ENCODE results near the gene PSD4.
A peak's percentile ranks its signal among the peaks of the same experiment; 100 is the strongest.

PSD4 gene

DNA sequence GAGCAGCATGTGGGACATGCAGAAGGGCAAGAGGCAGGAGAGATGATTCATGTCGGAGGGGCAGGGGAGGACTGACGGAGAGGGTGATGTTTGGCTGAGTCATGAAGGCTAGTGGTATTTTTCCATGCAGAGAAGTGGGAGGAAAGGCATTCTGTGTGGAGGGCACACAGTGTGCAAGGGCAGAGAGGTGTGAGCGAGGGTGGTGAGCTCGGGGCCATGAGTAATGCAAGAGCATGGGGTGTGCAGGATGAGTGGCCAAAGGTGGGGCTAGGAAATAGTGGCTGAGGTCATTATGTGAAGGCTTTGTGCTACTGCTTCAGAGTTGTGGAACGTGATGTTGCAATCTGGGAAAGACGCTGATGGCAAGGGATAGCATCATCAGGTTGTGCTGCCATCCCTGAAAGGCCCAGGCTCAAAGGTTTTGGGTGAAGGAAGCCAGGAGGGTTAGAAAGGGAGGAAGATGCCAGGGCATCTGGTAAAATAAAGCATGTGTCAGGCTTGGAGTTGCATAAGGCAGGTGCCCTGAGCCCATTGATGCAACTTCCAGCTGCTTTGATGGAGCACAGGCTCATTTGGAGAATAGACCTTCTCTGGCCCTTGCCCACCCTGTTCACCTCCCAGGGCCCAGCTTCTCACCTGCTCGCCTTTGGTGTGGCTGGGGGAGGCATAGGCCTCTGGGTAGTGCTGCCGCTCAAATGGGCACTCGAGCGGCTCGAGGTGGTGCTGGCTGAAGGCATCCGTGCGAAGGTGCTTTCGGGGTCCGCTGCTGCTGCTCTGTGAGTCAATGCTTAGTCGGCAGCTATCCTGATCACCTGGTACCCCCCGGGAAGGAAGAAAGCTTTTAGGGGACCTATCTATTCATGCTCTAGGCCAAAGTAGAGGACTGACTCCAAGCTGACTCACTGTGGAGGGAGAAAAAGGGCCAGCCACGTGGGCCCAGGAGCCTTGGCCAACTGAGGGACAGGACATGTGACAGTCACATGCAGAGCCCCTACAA, 67.4 kb downstream of the PSD4 start:
- peak; percentile 98 for DNase-seq (ENCODE audit: low read depth)
- TF ChIP-seq, protein P1, sequence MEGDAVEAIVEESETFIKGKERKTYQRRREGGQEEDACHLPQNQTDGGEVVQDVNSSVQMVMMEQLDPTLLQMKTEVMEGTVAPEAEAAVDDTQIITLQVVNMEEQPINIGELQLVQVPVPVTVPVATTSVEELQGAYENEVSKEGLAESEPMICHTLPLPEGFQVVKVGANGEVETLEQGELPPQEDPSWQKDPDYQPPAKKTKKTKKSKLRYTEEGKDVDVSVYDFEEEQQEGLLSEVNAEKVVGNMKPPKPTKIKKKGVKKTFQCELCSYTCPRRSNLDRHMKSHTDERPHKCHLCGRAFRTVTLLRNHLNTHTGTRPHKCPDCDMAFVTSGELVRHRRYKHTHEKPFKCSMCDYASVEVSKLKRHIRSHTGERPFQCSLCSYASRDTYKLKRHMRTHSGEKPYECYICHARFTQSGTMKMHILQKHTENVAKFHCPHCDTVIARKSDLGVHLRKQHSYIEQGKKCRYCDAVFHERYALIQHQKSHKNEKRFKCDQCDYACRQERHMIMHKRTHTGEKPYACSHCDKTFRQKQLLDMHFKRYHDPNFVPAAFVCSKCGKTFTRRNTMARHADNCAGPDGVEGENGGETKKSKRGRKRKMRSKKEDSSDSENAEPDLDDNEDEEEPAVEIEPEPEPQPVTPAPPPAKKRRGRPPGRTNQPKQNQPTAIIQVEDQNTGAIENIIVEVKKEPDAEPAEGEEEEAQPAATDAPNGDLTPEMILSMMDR (IDR thresholded peaks at IDR 0.05; ENCODE audit: low read length, missing control alignments), result no peak

DNA sequence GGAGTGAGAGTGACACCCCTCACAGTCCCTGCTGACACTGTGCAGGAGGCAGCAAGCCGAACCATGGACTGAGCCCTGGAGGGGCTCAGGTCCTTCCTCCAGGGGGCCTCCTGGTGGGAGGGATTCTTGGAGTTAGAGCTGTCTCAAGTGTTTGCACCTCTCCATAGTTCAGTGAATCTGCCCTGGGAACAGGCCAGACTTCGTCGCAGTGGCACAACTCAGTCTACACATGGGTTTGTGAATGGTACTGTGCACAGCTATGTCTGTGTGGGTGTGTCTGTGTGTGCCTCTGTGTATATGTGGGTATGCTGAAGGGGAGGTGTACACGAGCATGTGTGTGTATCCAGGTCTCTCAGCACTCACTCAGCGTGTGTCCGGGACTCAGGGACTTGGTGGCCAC, 68.6 kb downstream of the PSD4 start:
- H3K4me3 ChIP-seq (replicated peaks; ENCODE audit: low read depth, low read length), result no peak overlapping the region
- TF ChIP-seq, protein P1 (IDR thresholded peaks at IDR 0.05; ENCODE audit: low read length, missing control alignments), result no peak
- no peak for DNase-seq (ENCODE audit: low read depth)

More for the DNA sequence above, 67.4 kb downstream of the PSD4 start:
- no peak overlapping the region for H3K4me3 ChIP-seq (replicated peaks; ENCODE audit: low read depth, low read length)

DNA sequence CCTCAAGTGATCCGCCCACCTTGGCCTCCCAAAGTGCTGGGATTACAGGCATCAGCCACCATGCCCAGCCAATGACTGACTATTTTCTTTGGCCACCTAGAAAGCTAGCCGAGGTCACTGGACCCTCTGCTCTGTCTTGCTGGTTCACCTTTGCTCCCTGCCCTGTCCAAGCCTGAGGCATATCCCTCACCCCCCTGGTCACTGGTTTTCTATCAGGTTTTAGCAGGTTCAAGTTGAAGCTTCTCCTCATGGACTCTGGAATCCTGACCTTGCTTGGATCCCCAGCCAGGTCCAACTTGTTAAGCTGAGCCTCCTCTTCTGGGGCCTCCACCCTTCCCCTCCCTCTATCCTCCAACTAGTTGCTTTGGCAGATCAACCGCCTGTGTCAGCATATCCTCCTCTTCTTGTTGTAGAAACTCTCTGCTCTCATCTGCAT, 71.5 kb downstream of the PSD4 start:
- TF ChIP-seq, protein P1 (IDR thresholded peaks at IDR 0.05; ENCODE audit: low read length, missing control alignments), result no peak
- H3K4me3 ChIP-seq (replicated peaks; ENCODE audit: low read depth, low read length), result no peak overlapping the region
- DNase-seq (ENCODE audit: low read depth), result no peak

DNA sequence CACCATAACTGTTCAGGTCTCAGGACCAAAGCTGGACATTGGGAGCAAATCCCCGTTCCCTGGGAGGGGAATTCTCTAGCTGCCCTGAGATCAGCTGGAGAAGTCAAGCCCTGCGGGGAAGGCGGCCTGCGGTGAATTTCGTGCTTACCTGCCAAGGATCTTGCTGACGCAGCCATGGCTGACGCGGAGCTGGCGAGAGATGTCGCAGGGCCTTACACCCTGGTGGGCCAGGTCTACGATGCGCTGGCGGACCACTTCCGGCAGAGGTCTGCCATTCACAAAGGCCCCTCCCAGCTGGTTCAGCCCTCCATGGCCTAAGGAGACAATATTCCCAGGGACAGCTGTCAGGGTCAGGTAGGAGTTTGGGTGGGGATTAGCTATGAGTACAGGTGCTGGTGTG, 72.8 kb downstream of the PSD4 start:
- TF ChIP-seq, protein P1 (IDR thresholded peaks at IDR 0.05; ENCODE audit: low read length, missing control alignments), result no peak
- no peak for DNase-seq (ENCODE audit: low read depth)
- H3K4me3 ChIP-seq (replicated peaks; ENCODE audit: low read depth, low read length), result no peak overlapping the region

DNA sequence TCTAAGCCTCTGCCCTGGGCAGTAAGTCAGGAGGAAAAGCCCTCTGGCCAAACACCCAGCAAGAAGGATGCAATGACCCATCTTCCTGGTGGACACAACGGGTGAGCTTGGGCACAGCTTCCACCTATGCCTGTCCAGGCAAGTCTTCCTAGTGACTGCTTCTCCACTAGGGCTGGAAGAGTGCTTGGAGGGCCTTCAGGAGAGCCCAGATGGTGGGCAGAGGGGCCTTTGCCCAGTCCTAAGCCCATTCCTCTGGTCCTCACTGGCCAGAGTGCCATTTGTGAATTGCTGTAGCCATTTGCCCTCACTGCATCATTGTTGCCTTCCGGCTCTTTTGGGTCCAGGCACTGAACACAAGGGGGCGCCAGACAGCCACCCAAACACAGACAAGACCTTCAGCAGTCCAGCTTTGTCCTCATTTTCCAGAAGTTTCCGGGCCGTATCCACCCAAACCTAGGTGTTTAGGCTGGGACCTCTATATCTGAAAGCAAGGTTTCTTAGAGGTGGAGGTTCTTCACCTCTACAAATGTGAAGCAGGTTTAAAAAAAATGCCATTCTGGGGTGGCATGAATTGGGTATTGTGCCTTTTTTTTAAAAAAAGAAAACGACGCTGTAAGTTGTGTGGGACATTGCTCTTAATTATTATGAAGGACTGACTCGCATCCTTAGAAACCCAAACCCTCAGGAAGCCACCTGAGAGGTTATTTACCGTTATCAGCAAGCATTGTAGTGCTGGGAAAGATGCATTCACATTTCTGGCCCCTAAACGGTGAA, 75.4 kb downstream of the PSD4 start:
- peak; percentile 83 for DNase-seq (ENCODE audit: low read depth)
- H3K4me3 ChIP-seq (replicated peaks; ENCODE audit: low read depth, low read length), result no peak overlapping the region
- TF ChIP-seq, protein P1 (IDR thresholded peaks at IDR 0.05; ENCODE audit: low read length, missing control alignments), result peak; percentile 94

DNA sequence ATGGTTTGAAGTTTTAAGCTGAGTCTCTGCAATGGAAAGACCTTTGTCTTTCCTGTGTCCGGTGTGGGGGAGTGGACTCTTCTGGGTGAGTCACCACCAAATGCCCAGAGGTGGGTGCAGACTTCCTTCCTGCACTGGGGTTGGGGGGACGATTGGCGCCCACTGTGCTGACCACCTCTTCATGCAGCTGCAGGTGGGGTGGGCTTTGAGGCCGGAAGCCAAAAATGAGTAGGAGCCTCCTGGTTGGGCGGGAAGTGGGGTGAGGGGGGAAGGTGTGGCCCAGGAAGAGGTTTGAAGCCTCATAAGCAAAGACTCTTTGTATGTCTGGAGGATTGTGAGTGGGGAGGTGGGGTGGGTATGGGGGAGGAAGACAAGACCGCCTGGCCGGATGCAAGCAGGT, 77.3 kb downstream of the PSD4 start:
- no peak for DNase-seq (ENCODE audit: low read depth)
- TF ChIP-seq, protein P1 (IDR thresholded peaks at IDR 0.05; ENCODE audit: low read length, missing control alignments), result no peak
- H3K4me3 ChIP-seq (replicated peaks; ENCODE audit: low read depth, low read length), result no peak overlapping the region
